Endothelial cell of coronary artery (primary cell): Measurements from ENCODE around the gene SEMA7A. TPM values are rescaled to one million over a fixed set of nuclear protein-coding genes. Genes with fewer than 3 reads are reported as not detected.

Experiments
- total RNA-seq: library from RNA; depleted of rRNA; stranded (reverse); fragments of >200 nt; gene quantifications from 2 replicates; pipeline ENCODE4 v1.2.3, GENCODE V29; 2014

The SEMA7A gene
- 1.9 and 2.0 TPM in 2 replicates for total RNA-seq

GRCh38 chr15:74433592-74434262, at the start of gene SEMA7A:
TSS of gene SEMA7A (minus strand) at chr15:74433958. CDS start at chr15:74433918, 40 bp downstream.

DNA sequence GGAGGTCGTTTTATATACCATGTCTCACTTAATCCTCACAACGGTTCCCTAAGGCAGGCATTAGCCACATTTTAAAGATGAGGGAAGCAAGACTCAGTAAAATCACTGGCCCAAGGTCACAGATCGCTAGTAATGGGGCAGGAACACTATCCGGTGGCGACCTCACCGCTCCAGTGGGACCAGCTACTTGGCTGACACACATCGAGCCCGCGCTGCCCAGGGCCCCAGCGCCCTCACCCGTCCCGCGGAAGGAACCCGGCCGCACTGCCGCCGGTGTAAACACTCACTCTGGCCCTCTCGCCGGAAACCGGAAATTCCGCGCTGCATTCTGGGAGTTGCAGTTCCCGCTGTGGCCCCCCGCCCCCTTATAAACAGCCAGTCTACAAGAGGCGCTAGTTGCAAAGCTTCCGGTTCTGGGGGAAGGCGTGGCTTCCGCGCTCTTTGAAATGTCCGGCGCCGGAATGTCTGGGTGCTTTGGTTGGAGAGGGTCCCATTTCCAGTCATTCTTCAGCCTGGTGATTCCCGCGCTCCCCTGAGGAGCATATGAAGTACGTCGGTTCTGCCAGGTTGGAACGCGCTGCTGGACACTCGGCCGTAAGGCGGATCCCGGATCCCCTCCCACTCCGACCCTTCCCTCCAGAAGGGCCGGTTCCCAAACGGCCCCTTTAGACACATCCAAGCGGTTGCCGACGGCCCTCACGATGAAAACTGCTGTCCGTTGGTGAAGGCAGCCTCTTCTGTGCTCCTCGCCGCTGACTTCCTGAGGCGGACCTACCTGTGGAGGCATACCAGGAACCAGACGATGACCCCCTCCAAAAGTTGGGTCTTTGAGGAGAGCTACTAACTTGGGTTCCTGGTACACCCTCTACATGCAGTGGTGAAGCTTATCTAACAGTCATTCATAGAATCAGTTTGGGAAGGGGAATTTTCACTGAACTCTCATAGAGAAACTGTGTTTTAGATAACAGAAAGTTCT, 27.4 kb upstream of the SEMA7A start, which contains the start of gene UBL7:
UBL7 (minus strand) TSS at position 290 of the 976 bp plus-strand sequence. CDS start 2,293 bp downstream, outside the sequence.

GRCh38 chr15:74367296-74367854, 66.4 kb downstream of the SEMA7A start, which contains the start of gene CYP11A1:
TSS of gene CYP11A1 (minus strand) at chr15:74367646. CDS start at chr15:74367585, 61 bp downstream.

Other genes with a start within 250 kb of the SEMA7A start
- 0.85 TPM in 1 of 2 replicates, not detected in the other for gene STRA6, start 231.2 kb downstream of the SEMA7A start, total RNA-seq
- gene CCDC33, start 197.6 kb downstream of the SEMA7A start, total RNA-seq: not detected in 2 replicates
- not detected in 2 replicates for gene CYP11A1, start 66.3 kb downstream of the SEMA7A start, total RNA-seq
- gene UBL7, start 27.2 kb upstream of the SEMA7A start, total RNA-seq: 21.6 and 23.1 TPM in 2 replicates
- gene ARID3B, start 107.3 kb upstream of the SEMA7A start, total RNA-seq: 1.3 and 1.4 TPM in 2 replicates
- 47.8 and 51.5 TPM in 2 replicates for gene CLK3, start 181.9 kb upstream of the SEMA7A start, total RNA-seq